KG1 (cell line): ENCODE results near the gene ANKRD45.
"Not testable (repeated sequence)": the region's sequence is repeated elsewhere in the genome, so short reads cannot be mapped to it uniquely, and the experiment has no call there.

Source experiments
- DNase-seq: peaks from one replicate; lab custom pipeline; 2025; lab: John Stamatoyannopoulos, UW

ANKRD45 gene

GRCh38 chr1:173642450-173643139 lies 27.1 kb downstream of the ANKRD45 start:
- DNase-seq: not testable (repeated sequence)

GRCh38 chr1:173639102-173639501 lies 30.5 kb downstream of the ANKRD45 start:
- DNase-seq: no peak

- DNase-seq: no peak
These were observed 31.3 kb downstream of the ANKRD45 start for GRCh38 chr1:173638043-173639021.

DNA sequence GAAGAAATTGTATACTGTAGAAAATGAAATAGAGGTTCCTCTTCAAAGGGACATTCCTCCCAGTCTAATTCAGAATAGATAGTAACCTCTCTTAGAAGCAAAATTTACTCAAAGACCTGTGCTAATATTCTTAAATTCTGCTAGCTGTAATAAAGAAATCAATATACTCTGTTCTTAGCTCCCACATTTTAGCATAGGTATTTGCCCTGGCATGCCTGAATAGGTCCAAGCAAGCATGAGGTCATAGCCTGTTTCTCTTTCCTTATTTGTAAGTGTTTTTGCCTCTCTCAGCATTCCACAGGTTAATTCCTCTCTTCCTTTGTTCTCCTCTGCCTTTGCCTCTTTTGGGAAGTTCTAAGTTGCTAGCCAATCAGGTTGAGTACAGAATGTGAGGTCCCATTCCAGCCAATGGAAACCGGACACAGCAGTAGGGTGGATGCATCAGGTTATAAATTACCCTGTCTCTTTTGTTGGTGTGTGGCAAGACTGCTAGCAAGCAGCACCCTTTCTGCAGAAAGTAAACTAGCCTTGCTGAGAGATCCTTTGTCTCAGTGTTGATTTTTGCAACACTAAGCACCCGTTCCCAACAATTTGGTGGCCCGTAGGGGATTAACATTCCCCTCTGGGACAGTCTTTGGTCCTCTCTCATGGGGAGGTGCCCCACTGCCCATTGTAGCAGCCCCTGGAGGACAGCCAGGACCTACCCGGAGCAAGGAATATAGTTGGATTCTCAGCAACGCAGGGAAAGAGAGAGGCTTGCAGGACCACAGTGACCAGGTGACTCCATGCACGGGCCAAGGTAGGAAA lies 32.2 kb downstream of the ANKRD45 start:
- DNase-seq: not testable (repeated sequence)

GRCh38 chr1:173635116-173635515 lies 34.5 kb downstream of the ANKRD45 start, which contains the start of gene TEX50:
Gene TEX50, plus strand, starts transcription at chr1:173635338. Its CDS starts 184 bp downstream, at chr1:173635522.
- DNase-seq: no peak

GRCh38 chr1:173628888-173629287 lies 40.8 kb downstream of the ANKRD45 start:
- no peak for DNase-seq

DNA sequence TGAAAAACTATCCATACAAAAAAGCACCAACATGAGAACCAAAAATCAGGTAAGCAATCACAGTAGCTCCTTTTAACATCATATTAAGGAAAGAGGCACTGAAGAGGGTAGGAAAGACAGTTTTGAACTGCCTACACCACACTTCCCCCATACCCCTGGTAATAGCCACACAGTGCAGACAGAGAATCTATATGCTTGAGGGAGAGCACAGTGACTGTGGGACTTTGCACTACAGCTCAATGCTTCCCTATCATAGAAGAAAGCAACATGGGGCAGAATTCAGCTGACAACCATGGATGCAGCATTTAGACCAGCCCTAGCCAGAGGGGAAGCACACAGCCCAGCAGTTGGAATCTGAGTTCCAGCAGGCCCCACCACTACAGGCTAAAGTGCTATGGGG lies 42.4 kb downstream of the ANKRD45 start:
- DNase-seq: no peak

DNA sequence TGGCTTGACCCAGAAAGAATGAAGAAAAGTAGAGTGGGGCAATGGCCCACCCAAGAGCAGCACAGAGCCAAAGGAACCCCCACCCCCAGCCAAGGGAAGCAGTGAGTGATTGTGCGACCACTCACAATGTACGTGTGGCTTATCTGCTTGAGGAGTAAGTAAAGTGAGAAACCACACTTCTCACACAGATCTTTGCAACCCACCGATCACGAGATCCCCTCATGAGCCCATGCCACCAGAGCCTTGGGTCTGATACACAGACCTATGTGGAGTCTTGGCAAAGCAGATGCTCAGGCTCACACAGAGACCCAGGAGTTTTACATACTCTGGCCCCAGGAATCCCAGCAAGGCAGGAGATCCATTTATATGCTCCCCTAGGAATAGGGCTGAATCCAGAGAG lies 52.8 kb downstream of the ANKRD45 start:
- no peak for DNase-seq

GRCh38 chr1:173613086-173613485 lies 56.6 kb downstream of the ANKRD45 start:
- DNase-seq: not testable (repeated sequence)

GRCh38 chr1:173608503-173609216 lies 61.0 kb downstream of the ANKRD45 start:
- DNase-seq: no peak

DNA sequence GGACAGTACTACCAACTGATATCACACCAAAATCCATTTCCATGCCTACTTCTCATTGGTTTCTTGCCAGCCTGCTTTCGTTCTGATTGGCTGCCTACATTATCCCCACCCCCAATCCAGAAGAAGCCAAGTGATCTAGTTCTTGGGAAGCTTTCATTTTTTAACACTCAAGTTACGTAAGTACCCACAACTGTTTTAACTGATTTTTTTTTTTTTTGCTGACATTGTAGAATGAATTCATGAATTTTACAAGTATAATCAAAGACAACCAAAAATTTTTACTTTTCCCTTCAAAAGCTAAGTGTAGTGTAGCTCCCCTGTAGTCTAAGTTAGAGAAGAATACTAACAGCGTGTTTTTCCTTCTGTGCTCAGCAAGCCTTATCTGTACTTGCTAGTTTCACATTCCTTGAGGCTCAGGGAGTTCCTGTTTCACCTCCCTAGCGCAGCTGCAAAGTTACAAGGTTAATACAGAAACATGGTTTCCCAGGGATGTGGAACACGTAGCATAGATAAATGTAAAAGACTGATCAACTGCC lies 66.5 kb downstream of the ANKRD45 start, which contains the start of gene SLC9C2:
TSS of gene SLC9C2 (minus strand) at position 17 of the 536 bp plus-strand sequence. CDS start 1,296 bp downstream, outside the sequence.
- DNase-seq: no peak

GRCh38 chr1:173601588-173601987 lies 68.1 kb downstream of the ANKRD45 start:
- no peak for DNase-seq

DNA sequence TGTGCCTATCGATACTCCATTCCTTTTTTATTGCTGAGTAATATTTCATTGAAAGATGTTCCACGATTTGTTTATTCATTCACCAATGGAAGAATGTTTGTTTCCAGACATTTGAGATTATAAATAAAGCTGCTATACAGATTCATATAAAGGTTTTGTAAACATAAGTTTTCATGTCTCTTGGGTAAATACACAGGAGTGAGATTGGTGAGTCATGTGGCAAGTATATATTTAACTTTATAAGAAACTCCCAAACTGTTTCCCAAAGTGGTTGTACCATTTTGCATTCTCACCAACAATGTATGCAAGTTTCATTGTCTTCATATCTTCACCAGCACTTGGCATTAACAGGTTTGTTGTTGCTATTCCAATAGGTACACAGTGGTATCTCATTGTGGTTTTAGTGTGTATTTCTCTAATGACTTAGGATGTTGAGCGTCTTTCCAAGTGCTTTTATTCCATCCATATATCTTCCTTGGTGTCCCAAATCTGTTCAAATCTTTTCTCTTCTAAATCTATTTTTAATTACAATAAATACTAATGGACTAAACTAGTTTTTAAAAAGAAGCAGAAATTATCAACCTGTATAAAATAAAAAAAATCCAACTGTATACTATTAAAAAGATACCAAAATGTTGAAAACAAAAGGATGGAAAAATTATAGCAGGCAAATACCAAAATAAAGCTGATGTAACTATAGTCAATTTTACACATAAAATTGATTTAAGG lies 73.4 kb downstream of the ANKRD45 start:
- no peak for DNase-seq

- not testable (repeated sequence) for DNase-seq
These were observed 78.5 kb downstream of the ANKRD45 start for GRCh38 chr1:173591138-173591537.

DNA sequence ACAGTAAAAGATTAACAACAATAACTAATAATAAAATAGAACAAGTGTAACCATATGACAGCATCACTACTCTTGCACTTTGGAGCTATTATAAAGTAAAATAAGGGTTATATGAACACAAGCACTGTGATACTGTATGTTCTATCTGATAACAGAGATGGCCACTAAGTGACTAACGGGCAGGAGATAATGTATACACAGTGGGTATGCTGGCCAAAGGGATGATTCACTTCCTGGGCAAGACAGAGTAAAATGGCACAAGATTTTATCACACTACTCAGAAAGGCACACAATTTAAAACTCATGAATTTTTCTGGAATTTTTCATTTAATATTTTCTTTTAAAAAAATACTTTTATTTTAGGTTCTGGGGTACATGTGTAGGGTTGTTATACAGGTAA lies 79.1 kb downstream of the ANKRD45 start:
- DNase-seq: no peak

DNA sequence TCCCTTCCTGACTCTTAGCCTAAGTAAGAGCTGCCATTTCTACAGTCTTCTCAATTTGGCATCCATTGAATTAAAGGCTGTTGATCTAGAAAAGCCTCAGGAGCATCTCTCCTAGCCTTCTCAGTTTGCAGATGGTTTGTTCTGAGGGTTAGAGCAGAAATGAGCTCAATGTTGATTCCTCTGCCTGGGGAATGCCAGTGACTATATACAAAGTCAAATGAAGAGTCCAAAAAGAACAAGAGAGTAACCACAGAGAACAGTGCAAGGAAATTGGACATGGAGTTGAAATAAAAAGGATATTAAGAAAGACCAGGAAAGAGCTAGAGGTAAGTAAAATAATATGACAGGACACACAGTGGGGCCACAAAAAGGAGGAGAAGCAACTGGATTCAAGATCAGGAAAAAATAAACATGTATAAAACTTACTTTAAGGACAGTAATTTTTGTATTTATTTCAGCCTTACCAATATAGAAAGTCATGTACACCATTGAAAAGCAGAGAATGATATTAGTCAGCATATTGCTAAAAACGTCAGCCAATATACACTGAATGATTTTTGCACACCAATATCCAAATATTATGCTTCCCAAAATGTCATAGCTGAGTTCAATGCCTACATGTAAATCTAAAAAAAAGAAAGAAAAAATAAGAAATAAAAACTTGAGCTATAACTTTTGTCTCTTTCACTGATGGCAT lies 88.1 kb downstream of the ANKRD45 start:
- no peak for DNase-seq

DNA sequence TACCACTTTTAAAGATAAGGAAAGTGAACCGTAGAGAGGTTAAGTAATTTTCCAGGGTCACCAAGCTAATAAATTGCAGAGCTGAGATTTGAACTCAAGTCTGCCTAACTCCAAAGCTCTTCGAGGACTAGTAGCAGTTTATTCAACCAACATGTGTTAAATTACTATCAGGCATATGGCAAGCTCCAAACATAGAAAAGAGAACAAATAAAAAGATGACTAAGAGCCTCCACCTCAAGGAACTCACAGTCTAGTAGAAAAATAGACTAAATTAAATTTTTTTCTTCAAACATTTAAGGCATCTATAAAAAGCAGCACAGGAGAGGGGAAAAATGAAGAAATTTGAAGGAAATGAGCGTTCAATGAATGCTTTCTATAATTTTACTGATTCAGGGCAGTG lies 89.0 kb downstream of the ANKRD45 start:
- DNase-seq: no peak

DNA sequence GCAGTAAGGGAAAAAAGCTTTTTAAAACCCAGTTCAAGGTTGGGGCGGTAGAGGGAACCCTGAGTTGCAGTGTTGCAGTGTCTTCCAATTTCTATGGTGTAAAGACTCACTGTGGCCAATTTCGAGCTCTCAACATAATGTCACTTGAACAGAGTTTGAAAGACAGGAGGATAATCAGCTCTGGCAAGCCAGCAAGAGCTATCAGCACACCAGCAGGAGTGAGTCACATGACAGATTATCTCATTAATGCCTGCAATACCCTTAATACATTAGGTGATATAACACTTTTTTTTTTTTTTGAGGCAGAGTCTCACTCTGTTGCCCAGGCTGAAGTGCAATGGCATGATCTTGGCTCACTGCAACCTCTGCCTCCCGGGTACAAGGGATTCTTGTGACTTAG lies 89.6 kb downstream of the ANKRD45 start:
- no peak for DNase-seq

DNA sequence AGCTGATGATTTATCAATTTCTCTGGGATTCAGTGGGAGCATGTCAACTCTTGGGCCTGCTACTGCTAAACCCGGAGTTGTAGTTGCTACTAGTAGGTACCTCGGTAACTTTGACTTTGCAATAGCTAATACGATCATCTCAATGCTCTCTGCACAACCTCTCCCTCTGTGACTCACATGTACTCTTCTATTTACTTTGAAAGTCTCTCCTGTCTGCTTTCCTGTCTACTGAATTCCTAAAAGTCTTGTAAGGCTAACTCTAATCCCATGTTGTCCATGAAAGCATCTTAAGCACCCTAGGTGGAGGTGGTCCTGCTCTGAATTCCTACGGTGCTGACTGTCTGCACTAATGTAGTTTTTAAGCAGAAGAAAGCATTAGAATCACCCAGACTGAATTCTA lies 96.1 kb downstream of the ANKRD45 start:
- no peak for DNase-seq
